ENCODE results near the gene GATA5.

DNA sequence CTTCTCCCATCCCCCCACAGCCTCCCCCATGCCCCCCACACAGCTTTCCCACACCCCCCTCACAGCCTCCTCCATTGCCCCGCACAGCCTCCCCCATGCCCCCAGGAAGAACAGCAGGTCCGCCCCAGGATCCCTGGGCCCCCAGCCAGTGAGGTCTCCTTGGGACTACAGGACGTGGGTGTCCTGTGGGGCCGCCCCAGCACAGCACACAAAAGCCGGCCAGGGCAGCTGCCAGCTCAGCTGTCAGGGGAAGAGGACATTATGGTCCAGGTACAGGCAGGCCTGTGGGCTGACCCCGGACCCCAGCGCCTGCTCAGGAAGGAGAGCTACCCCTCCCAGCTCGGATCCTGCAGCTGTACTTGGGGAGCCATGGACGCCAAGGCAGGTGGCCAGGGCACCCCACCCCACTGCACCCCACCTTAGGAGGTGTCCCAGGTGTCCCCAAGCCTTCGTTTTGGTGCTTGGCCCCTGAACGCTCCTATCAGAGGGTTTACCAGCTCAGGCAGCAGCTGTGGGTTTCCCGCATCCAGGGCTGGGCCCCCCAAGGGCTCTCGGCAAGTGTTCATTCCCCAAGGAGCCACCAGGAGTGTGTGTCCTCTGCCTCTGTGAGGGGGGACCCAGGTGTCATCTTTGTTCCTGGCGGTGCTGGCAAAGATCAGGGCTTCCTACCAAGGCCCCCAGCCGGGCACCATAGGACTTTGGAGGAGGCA lies 42.3 kb upstream of the GATA5 start:
- TF ChIP-seq, protein P1, sequence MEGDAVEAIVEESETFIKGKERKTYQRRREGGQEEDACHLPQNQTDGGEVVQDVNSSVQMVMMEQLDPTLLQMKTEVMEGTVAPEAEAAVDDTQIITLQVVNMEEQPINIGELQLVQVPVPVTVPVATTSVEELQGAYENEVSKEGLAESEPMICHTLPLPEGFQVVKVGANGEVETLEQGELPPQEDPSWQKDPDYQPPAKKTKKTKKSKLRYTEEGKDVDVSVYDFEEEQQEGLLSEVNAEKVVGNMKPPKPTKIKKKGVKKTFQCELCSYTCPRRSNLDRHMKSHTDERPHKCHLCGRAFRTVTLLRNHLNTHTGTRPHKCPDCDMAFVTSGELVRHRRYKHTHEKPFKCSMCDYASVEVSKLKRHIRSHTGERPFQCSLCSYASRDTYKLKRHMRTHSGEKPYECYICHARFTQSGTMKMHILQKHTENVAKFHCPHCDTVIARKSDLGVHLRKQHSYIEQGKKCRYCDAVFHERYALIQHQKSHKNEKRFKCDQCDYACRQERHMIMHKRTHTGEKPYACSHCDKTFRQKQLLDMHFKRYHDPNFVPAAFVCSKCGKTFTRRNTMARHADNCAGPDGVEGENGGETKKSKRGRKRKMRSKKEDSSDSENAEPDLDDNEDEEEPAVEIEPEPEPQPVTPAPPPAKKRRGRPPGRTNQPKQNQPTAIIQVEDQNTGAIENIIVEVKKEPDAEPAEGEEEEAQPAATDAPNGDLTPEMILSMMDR (IDR thresholded peaks at IDR 0.05 in 8 of 11, conservative IDR thresholded peaks at IDR 0.05 in 3 of 11), result no peak
- TF ChIP-seq POLR2A (IDR thresholded peaks at IDR 0.05), result no peak
- no peak for TF ChIP-seq POLR2AphosphoS5 (IDR thresholded peaks at IDR 0.05)

Data from spleen (tissue), 7 donors.